ENCODE data around the gene ARSG.
"Not testable (repeated sequence)": the region's sequence is repeated elsewhere in the genome, so short reads cannot be mapped to it uniquely, and the experiment has no call there.

ARSG gene

DNA sequence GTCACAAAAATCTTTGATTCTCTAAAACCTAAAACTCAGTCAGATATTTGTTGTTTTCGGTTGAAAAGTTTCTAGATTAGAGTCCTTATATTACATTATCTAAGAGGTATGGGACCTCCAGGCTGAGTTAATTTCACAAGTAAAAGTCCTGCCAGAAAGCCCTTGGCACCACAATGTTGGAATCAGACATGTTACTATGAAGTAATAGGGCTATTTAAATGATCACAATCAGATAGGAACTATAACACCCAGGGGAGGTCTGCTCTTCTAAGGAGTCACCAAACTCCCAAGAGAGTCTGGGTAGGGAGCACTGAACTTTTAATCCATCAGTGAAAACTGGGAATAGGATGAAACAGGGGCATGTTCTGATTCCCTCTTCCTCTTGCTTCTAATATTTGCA lies 111.8 kb downstream of the ARSG start:
- no peak for DNase-seq (ENCODE audit: low read depth)
- H3K4me3 ChIP-seq (ENCODE audit: control insufficient read depth, low read depth, low read length) = no peak overlapping the region
- TF ChIP-seq, protein P1, sequence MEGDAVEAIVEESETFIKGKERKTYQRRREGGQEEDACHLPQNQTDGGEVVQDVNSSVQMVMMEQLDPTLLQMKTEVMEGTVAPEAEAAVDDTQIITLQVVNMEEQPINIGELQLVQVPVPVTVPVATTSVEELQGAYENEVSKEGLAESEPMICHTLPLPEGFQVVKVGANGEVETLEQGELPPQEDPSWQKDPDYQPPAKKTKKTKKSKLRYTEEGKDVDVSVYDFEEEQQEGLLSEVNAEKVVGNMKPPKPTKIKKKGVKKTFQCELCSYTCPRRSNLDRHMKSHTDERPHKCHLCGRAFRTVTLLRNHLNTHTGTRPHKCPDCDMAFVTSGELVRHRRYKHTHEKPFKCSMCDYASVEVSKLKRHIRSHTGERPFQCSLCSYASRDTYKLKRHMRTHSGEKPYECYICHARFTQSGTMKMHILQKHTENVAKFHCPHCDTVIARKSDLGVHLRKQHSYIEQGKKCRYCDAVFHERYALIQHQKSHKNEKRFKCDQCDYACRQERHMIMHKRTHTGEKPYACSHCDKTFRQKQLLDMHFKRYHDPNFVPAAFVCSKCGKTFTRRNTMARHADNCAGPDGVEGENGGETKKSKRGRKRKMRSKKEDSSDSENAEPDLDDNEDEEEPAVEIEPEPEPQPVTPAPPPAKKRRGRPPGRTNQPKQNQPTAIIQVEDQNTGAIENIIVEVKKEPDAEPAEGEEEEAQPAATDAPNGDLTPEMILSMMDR (IDR thresholded peaks at IDR 0.05; ENCODE audit: control insufficient read depth, insufficient read depth, low read depth, low read length, missing control alignments) = no peak

DNA sequence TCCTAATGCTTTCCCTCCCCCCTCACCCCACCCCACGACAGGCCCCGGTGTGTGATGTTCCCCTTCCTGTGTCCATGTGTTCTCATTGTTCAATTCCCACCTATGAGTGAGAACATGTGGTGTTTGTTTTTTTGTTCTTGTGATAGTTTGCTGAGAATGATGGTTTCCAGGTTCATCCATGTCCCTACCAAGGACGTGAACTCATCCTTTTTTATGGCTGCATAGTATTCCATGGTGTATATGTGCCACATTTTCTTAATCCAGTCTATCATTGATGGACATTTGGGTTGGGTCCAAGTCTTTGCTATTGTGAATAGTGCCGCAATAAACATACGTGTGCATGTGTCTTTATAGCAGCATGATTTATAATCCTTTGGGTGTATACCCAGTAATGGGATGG lies 112.5 kb downstream of the ARSG start:
- not testable (repeated sequence) for H3K4me3 ChIP-seq (ENCODE audit: control insufficient read depth, low read depth, low read length); DNase-seq (ENCODE audit: low read depth)

DNA sequence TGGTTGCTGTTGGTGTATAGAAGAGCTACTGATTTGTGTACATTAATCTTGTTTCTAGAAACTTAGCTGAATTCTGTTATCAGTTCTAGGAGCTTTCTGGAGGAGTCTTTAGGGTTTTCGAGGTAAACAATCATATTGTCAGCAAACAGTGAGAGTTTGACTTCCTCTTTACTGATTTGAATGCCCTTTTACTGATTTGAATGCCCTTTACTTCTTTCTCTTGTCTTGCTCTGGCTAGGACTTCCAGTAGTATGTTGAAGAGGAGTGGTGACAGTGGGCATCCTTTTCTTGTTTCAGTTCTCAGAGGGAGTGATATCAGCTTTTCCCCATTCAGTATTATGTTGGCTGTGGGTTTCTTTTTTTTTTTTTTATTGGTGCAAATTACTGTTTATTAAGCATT lies 116.4 kb downstream of the ARSG start:
- H3K4me3 ChIP-seq (ENCODE audit: control insufficient read depth, low read depth, low read length); DNase-seq (ENCODE audit: low read depth): not testable (repeated sequence)

DNA sequence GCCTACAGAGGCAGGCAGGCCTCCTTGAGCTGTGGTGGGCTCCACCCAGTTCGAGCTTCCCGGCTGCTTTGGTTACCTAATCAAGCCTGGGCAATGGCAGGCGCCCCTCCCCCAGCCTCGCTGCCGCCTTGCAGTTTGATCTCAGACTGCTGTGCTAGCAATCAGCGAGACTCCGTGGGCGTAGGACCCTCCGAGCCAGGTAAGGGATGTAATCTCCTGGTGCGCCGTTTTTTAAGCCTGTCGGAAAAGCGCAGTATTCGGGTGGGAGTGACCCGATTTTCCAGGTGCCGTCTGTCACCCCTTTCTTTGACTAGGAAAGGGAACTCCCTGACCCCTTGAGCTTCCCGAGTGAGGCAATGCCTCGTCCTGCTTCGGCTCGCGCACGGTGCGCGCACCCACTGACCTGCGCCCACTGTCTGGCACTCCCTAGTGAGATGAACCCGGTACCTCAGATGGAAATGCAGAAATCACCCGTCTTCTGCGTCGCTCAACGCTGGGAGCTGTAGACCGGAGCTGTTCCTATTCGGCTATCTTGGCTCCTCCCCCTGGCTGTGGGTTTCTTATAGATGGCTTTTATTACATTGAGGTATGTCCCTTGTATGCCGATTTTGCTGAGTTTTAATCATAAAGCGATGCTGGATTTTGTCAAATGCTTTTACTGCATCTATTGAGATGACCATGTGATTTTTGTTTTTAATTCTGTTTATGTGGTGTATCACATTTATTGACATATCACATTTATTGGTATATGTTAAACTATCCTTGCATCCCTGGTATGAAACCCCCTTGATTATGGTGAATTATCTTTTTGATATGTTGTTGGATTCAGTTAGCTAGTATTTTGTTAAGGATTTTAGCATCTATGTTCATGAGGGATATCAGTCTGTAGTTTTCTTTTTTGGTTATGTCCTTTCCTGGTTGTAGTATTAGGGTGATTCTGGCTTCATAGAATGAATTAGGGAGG lies 122.6 kb downstream of the ARSG start:
- H3K4me3 ChIP-seq (ENCODE audit: control insufficient read depth, low read depth, low read length); DNase-seq (ENCODE audit: low read depth): not testable (repeated sequence)

DNA sequence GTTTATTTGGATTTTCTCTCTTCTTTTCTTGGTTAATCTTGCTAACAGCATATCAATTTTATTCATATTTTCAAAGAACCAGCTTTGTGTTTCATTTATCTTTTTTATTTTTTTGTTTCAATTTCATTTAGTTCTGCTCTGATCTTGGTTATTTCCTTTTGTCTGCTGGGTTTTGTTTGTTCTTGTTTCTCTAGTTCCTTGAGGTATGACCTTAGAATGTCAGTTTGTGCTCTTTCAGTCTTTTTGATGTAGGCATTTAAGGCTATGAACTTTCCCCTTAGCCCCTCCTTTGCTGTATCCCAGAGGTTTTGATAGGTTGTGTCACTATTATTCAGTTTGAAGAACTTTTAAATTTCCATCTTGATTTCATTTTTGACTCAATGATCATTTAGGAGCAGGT lies 123.6 kb downstream of the ARSG start:
- not testable (repeated sequence) for H3K4me3 ChIP-seq (ENCODE audit: control insufficient read depth, low read depth, low read length); DNase-seq (ENCODE audit: low read depth)

DNA sequence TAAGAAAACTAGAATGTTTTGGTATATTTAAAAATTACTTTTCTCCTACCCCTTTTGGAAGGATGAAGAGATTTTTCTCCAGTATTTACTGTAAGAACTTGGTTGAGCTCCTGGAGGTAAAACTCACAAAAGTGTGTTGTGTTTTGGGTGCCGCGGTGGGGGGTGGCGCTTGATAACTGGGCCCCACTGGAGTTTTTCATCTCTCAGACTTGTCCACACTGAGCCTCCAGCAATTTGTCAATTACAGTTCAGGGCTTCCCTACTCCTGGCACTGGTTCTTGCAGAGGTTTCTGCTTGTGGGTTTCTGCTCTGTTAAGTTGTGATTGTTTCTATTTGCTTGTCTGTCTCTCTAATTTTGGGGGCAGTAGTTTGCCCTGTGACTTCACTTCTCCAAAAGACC lies 126.0 kb downstream of the ARSG start:
- no peak overlapping the region for H3K4me3 ChIP-seq (ENCODE audit: control insufficient read depth, low read depth, low read length)
- TF ChIP-seq, protein P1 (IDR thresholded peaks at IDR 0.05; ENCODE audit: control insufficient read depth, insufficient read depth, low read depth, low read length, missing control alignments) = no peak
- no peak for DNase-seq (ENCODE audit: low read depth)

DNA sequence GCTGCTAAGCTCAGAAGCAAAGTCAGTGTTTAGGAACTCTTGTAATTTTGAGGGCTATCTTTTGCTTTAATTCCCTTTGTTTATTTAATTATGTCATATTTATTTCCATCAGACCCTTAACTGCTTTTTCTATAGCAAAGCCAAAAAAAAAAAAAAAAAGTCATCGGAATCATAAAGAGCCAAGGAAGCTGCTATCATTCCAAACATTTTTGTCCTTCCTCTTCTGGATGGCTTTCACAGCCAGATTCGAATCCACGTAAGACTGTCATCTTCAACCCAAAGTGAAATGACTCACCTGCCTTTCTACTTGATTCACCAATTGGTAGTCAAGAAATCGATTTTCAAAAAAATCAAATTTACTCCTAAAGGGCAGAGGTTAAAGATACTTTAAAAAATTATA lies 127.6 kb downstream of the ARSG start:
- H3K4me3 ChIP-seq (ENCODE audit: control insufficient read depth, low read depth, low read length) = no peak overlapping the region
- DNase-seq (ENCODE audit: low read depth) = no peak
- TF ChIP-seq, protein P1 (IDR thresholded peaks at IDR 0.05; ENCODE audit: control insufficient read depth, insufficient read depth, low read depth, low read length, missing control alignments) = no peak

DNA sequence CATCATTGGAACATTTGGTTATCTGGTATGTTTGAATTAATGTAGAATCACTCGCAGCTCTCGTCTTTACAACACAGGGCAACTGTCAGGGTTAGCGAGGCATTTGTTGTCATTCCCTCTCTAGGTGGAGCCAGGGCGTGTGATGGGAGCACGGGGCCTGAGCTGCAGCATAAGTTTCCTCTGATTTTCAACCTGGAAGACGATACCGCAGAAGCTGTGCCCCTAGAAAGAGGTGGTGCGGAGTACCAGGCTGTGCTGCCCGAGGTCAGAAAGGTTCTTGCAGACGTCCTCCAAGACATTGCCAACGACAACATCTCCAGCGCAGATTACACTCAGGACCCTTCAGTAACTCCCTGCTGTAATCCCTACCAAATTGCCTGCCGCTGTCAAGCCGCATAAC lies 128.8 kb downstream of the ARSG start:
- TF ChIP-seq, protein P1 (IDR thresholded peaks at IDR 0.05; ENCODE audit: control insufficient read depth, insufficient read depth, low read depth, low read length, missing control alignments) = no peak
- H3K4me3 ChIP-seq (ENCODE audit: control insufficient read depth, low read depth, low read length) = no peak overlapping the region
- no peak for DNase-seq (ENCODE audit: low read depth)

DNA sequence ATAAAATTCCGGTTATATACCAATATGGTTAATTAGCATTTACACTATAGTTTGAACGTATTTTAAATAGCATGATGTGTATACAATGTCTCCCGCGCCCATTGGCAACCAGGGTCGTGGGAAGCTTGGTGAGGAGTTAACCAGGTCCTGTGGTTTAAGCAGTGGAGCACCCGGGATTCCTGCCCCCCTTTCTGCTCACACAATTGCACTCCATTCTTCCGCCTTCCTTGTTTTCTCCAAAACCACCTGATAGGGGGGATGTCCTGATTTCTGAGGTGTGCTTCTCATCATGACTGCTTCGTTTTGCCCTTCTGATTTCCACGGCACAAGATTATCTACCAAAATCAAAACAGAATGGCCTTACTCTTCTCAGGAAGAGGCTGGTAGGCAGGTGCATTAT lies 130.2 kb downstream of the ARSG start:
- H3K4me3 ChIP-seq (ENCODE audit: control insufficient read depth, low read depth, low read length) = no peak overlapping the region
- TF ChIP-seq, protein P1 (IDR thresholded peaks at IDR 0.05; ENCODE audit: control insufficient read depth, insufficient read depth, low read depth, low read length, missing control alignments) = no peak
- no peak for DNase-seq (ENCODE audit: low read depth)

Data from AG09309 (cell line).